HCT116 (cell line): ENCODE measurements around the gene KCNK5. TPM values are rescaled to one million over a fixed set of nuclear protein-coding genes. Genes with fewer than 3 reads are reported as not detected.

Experiments used
- ATAC-seq: fragments of 200-7000 bp; cut with Tn5 transposase; 2 replicates; pipeline ENCODE4 v1.9.1; 2020; ENCODE audit warnings: mild to moderate bottlenecking, moderate library complexity
- BruUV-seq: library from RNA; stranded (reverse); fragments of 400-500 nt; replicated peaks from 2 replicates; lab custom pipeline; 2021; lab: Mats Ljungman, UMichigan
- CTCF ChIA-PET: fragments of 300-600 bp; sonication (Branson Sonifier 250); formaldehyde crosslinking; loops from one replicate; lab custom pipeline; 2021; ENCODE audit warnings: antibody characterized with exemption; lab: Charles Lee
- POLR2A ChIA-PET: fragments of 300-600, 350-600 bp; sonication (Branson Sonifier 250); formaldehyde crosslinking; loops from one replicate; lab custom pipeline; 2021; ENCODE audit warnings: antibody characterized with exemption; lab: Charles Lee
- RAD21 ChIA-PET, 2 experiments: fragments of 300-600 bp; sonication (Branson Sonifier 250); formaldehyde crosslinking; loops; one replicate each; lab custom pipeline; 2023; ENCODE audit warnings: low total read pairs in 2 of 2; ENCODE audit not compliant: uncharacterized antibody in 2 of 2, unreplicated experiment in 2 of 2, low non-redundant PET in 1 of 2; lab: Charles Lee
- DNase-seq: peaks from one replicate; pipeline ENCODE4 v3.0.0-alpha.2; 2010; ENCODE audit warnings: low read depth, low spot score
- H2AFZ ChIP-seq: fragments of 200-600 bp; shearing (Covaris generic), sonication (generic); 2 replicates; pipeline ENCODE4 v1.6.1; 2017; ENCODE audit warnings: low read depth, mixed run types, mixed read lengths, antibody characterized with exemption, low read length; ENCODE audit not compliant: poor library complexity, severe bottlenecking
- H3K27ac ChIP-seq: 2 replicates; pipeline ENCODE4 v1.5.1; 2012; ENCODE audit warnings: low read depth, low read length
- H3K27me3 ChIP-seq: fragments of 200-600 bp; sonication (generic); 2 replicates; pipeline ENCODE4 v1.6.1; 2016; ENCODE audit warnings: mixed run types, low read length, mixed read lengths; ENCODE audit not compliant: insufficient read depth
- H3K36me3 ChIP-seq, 2 experiments: fragments of 200-500 bp in 1 of 2; fragments of 200-600 bp in 1 of 2; sonication (Bioruptor generic) in 1 of 2; sonication (generic) in 1 of 2; 2 replicates each; pipeline versions ENCODE4 v1.5.1 to v1.6.1; 2014 to 2016; ENCODE audit warnings: low read length in 2 of 2, inconsistent platforms in 1 of 2, mixed read lengths in 1 of 2, mixed run types in 1 of 2; ENCODE audit not compliant: insufficient read depth in 2 of 2, control insufficient read depth in 1 of 2
- H3K4me1 ChIP-seq, 2 experiments: fragments of 200-600 bp in 1 of 2; sonication (generic) in 1 of 2; 2 replicates each; pipeline versions ENCODE4 v1.5.1 to v1.6.1; 2012 to 2017; ENCODE audit warnings: low read length in 2 of 2, inconsistent platforms in 1 of 2, mild to moderate bottlenecking in 1 of 2, mixed read lengths in 1 of 2, mixed run types in 1 of 2, moderate library complexity in 1 of 2; ENCODE audit not compliant: insufficient read depth in 2 of 2, control insufficient read depth in 1 of 2
- H3K4me2 ChIP-seq: fragments of 200-600 bp; sonication (generic); 2 replicates; pipeline ENCODE4 v1.6.1; 2017; ENCODE audit warnings: mixed run types, low read length, mixed read lengths
- H3K4me3 ChIP-seq, 2 experiments: fragments of 200-600 bp in 1 of 2; sonication (generic) in 1 of 2; replicated peaks in 1 of 2; 2 replicates each; pipeline ENCODE4 v1.5.1; 2011 to 2016; ENCODE audit warnings: low read length in 2 of 2, control low read depth in 1 of 2, low read depth in 1 of 2, mild to moderate bottlenecking in 1 of 2, mixed read lengths in 1 of 2, mixed run types in 1 of 2
- H3K79me2 ChIP-seq: fragments of 200-600 bp; sonication (generic); 2 replicates; pipeline ENCODE4 v1.6.1; 2017; ENCODE audit warnings: mild to moderate bottlenecking, mixed run types, low read length, moderate library complexity, mixed read lengths; ENCODE audit not compliant: insufficient read depth
- H3K9ac ChIP-seq: fragments of 200-600 bp; sonication (generic); 2 replicates; pipeline ENCODE4 v1.6.1; 2016; ENCODE audit warnings: low read length, mixed read lengths
- H3K9me2 ChIP-seq: fragments of 200-600 bp; sonication (generic), shearing (Covaris generic); 2 replicates; pipeline ENCODE4 v1.6.1; 2017; ENCODE audit warnings: mixed run types, mild to moderate bottlenecking, moderate library complexity; ENCODE audit not compliant: insufficient read depth
- H3K9me3 ChIP-seq, 2 experiments: fragments of 200-500 bp in 1 of 2; fragments of 200-600 bp in 1 of 2; sonication (Bioruptor generic) in 1 of 2; sonication (generic) in 1 of 2; 2 replicates each; pipeline ENCODE4 v1.6.1; 2014 to 2017; ENCODE audit warnings: low read length in 2 of 2, mixed read lengths in 2 of 2, inconsistent platforms in 1 of 2, low read depth in 1 of 2, mild to moderate bottlenecking in 1 of 2, mixed run types in 1 of 2, moderate library complexity in 1 of 2; ENCODE audit not compliant: control insufficient read depth in 1 of 2, insufficient read depth in 1 of 2
- H4K20me1 ChIP-seq: fragments of 200-600 bp; sonication (generic), shearing (Covaris generic); 2 replicates; pipeline ENCODE4 v1.6.1; 2017; ENCODE audit warnings: mixed run types, mild to moderate bottlenecking, moderate library complexity; ENCODE audit not compliant: insufficient read depth
- ATF3 ChIP-seq: IDR thresholded peaks from 2 replicates; pipeline ENCODE4 v1.6.1; 2012
- CBX3 ChIP-seq: IDR thresholded peaks from 2 replicates; pipeline ENCODE4 v1.6.1; 2012; ENCODE audit warnings: low read depth
- CEBPB ChIP-seq: IDR thresholded peaks from 2 replicates; pipeline ENCODE4 v1.6.1; 2012; ENCODE audit warnings: low read depth
- EGR1 ChIP-seq: IDR thresholded peaks from 2 replicates; pipeline ENCODE4 v1.6.1; 2012; ENCODE audit warnings: low read depth
- JUND ChIP-seq: IDR thresholded peaks from 2 replicates; pipeline ENCODE4 v1.6.1; 2012
- MAX ChIP-seq: IDR thresholded peaks from 2 replicates; pipeline ENCODE4 v1.6.1; 2012
- POLR2A ChIP-seq: IDR thresholded peaks from 2 replicates; pipeline ENCODE4 v1.7.0; 2011; ENCODE audit warnings: borderline replicate concordance; ENCODE audit not compliant: insufficient read depth, insufficient read length; ENCODE audit errors: extremely low read depth
- POLR2AphosphoS5 ChIP-seq: IDR thresholded peaks from 2 replicates; pipeline ENCODE4 v1.6.1; 2011; ENCODE audit warnings: mild to moderate bottlenecking, low read depth, low read length, moderate library complexity
- REST ChIP-seq: IDR thresholded peaks from 2 replicates; pipeline ENCODE4 v1.6.1; 2012; ENCODE audit warnings: low read depth
- TCF7L2 ChIP-seq: IDR thresholded peaks from 2 replicates; pipeline ENCODE4 v1.7.0; 2011; ENCODE audit warnings: borderline replicate concordance, inconsistent platforms; ENCODE audit not compliant: insufficient read depth, insufficient read length; ENCODE audit errors: extremely low read depth
- YY1 ChIP-seq: IDR thresholded peaks from 2 replicates; pipeline ENCODE4 v1.6.1; 2011; ENCODE audit warnings: low read length, low read depth, moderate library complexity, mild to moderate bottlenecking; ENCODE audit not compliant: insufficient replicate concordance; ENCODE audit errors: extremely low read depth
- ZBTB33 ChIP-seq: IDR thresholded peaks from 2 replicates; pipeline ENCODE4 v1.6.1; 2011; ENCODE audit warnings: mild to moderate bottlenecking, low read length, moderate library complexity; ENCODE audit not compliant: insufficient replicate concordance; ENCODE audit errors: extremely low read depth
- ZFX ChIP-seq: fragments of 450-650 bp; IDR thresholded peaks from 2 replicates; pipeline ENCODE4 v1.6.1; 2017
- intact Hi-C: fragments of 100-400 bp; cut with micrococcal nuclease; formaldehyde crosslinking; loops from 2 replicates; pipeline ENCODE4 v1.10.0; 2022
- total RNA-seq: library from RNA; stranded (reverse); gene quantifications from one replicate; pipeline ENCODE4 v1.2.1, GENCODE V29; 2021; ENCODE audit not compliant: unreplicated experiment

Gene KCNK5
- total RNA-seq, 1 experiment from 2014 or later: 9.5 TPM

- no peak for TF ChIP-seq ATF3
- TF ChIP-seq YY1: no peak
- TF ChIP-seq JUND: no peak
- no peak for TF ChIP-seq TCF7L2
- no peak for TF ChIP-seq POLR2A
- TF ChIP-seq ZFX: no peak
- no peak for TF ChIP-seq MAX
- no peak for TF ChIP-seq CBX3
- no peak for TF ChIP-seq EGR1
- TF ChIP-seq REST: no peak
- TF ChIP-seq CEBPB: no peak
- TF ChIP-seq POLR2AphosphoS5: no peak
- no peak for TF ChIP-seq ZBTB33
- no peak for ATAC-seq
- no peak overlapping the region for H3K4me2 ChIP-seq
- no peak overlapping the region for H3K4me3 ChIP-seq
- no peak for DNase-seq
- no peak overlapping the region for H2AFZ ChIP-seq
- RAD21 ChIA-PET: no interaction called here
- H4K20me1 ChIP-seq: no peaks in the 10 kb centered on the region
- no peak overlapping the region for H3K27ac ChIP-seq
- H3K4me1 ChIP-seq: peaks cover 3 to 30% of the 10 kb centered on the region in 2 experiments; a peak in 3 of 4 replicates
- no peak overlapping the region for H3K9ac ChIP-seq
- peaks cover 97% of the 10 kb centered on the region for H3K79me2 ChIP-seq
- no peaks in the 10 kb centered on the region for H3K27me3 ChIP-seq
- no peaks in the 10 kb centered on the region for H3K9me2 ChIP-seq
- intact Hi-C loops: no loop called here
- POLR2A ChIA-PET: no interaction called here
- no peaks in the 10 kb centered on the region for H3K9me3 ChIP-seq
- BruUV-seq: no TSS peak
- CTCF ChIA-PET: no interaction called here
- 0 out of 4 replicates have a peak, but pooled peaks cover 0 to 5% of the 10 kb centered on the region in 2 experiments for H3K36me3 ChIP-seq
These were observed 5.7 kb downstream of the KCNK5 start for GRCh38 chr6:39223555-39223954.
